Skeletal muscle satellite cell (primary cell): ENCODE data around the gene NT5DC3.

ENCODE experiments used
- H3K27me3 ChIP-seq: 2 replicates; pipeline ENCODE4 v1.7.0; 2013; ENCODE audit warnings: low read length; ENCODE audit not compliant: control insufficient read depth, insufficient read depth
- H3K36me3 ChIP-seq: 2 replicates; pipeline ENCODE4 v1.7.0; 2013; ENCODE audit warnings: mild to moderate bottlenecking, control low read depth, low read length; ENCODE audit not compliant: insufficient read depth
- H3K4me1 ChIP-seq: 2 replicates; pipeline ENCODE4 v1.7.0; 2013; ENCODE audit warnings: low read length; ENCODE audit not compliant: control insufficient read depth, insufficient read depth
- H3K4me2 ChIP-seq: 2 replicates; pipeline ENCODE4 v1.7.0; 2013; ENCODE audit warnings: mild to moderate bottlenecking, low read length
- H3K4me3 ChIP-seq: 2 replicates; pipeline ENCODE4 v1.7.0; 2013; ENCODE audit warnings: low read length
- H3K9ac ChIP-seq: 2 replicates; pipeline ENCODE4 v1.7.0; 2013; ENCODE audit warnings: mild to moderate bottlenecking, low read depth, low read length, moderate library complexity
- H3K9me3 ChIP-seq: replicated peaks from 2 replicates; pipeline ENCODE4 v1.7.0; 2013; ENCODE audit warnings: mild to moderate bottlenecking, control low read depth, low read length

NT5DC3 gene

DNA sequence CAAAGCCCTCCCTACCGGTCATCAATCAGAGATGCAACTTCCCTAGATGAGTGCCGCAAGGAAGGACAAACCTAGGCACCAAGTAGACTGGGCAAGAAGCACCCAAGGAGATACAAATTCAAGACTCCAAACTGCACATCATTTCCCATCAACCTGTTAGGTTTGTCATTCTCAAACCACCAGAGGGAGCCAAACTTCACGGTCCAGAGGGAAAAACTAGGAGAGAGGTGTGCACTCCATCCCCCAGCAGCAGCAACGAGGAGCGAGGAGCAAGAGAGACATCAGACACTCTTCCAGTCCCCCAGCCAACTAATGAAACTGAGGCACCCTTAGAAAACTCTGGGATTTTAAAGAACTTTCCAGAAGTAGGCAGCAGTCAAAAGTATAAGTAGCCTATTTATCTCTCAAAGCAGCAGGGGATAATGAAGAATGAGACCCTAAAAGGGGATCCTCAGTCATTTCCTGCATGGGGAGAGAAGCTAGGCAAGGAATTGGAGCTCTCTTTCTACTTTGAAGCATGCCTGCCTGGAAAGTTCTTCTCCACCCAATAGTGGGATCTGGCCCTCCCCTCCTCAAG, 37.0 kb upstream of the NT5DC3 start:
- Histone ChIP-seq H3K4me3 (no peak overlapping the region), H3K4me1 (no peaks in the 10 kb centered on the region), H3K9ac (no peak overlapping the region), H3K27me3 (no peaks in the 10 kb centered on the region), H3K36me3 (no peaks in the 10 kb centered on the region), H3K9me3 (no peaks in the 10 kb centered on the region), H3K4me2 (no peak overlapping the region)

DNA sequence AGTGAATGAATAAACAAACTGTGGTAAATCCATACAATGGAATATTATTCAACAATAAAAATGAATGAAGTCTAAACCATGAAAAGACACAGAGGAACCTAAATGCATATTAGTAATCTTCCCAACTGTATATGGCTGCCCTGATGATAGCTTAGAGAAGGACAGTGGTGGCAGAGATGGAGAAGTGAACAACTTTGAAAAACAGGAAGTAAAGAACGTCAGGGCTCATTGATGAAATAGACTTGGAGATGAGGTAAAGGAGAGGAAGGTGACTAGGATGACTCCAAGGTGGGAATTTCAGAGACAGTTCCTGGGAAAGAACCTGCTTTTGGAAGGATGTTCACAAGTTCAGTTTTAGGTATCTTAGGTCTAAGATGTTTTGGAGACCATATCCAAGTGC, 36.3 kb upstream of the NT5DC3 start:
- H3K9me3 ChIP-seq: no peaks in the 10 kb centered on the region
- no peak overlapping the region for H3K4me2 ChIP-seq
- H3K27me3 ChIP-seq: no peaks in the 10 kb centered on the region
- no peak overlapping the region for H3K4me3 ChIP-seq
- no peaks in the 10 kb centered on the region for H3K36me3 ChIP-seq
- H3K4me1 ChIP-seq: no peaks in the 10 kb centered on the region
- no peak overlapping the region for H3K9ac ChIP-seq

DNA sequence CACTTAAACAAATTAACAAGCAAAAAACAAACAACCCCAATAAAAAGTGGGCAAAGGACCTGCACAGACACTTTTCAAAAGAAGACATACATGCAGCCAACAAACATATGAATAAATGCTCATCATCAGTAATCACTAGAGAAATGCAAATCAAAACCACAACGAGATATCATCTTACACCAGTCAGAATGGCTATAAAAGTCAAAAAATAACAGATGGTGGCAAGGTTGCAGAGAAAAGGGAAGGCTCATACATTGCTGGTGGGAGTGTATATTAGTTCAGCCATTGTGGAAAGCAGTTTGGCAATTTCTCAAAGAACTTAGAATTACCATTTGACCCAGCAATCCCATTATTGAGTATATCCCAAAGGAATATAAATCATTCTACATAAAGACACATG, 34.6 kb upstream of the NT5DC3 start:
- no peak overlapping the region for H3K4me3 ChIP-seq
- H3K4me1 ChIP-seq: no peaks in the 10 kb centered on the region
- H3K4me2 ChIP-seq: no peak overlapping the region
- no peaks in the 10 kb centered on the region for H3K9me3 ChIP-seq
- H3K27me3 ChIP-seq: no peaks in the 10 kb centered on the region
- H3K9ac ChIP-seq: no peak overlapping the region
- H3K36me3 ChIP-seq: no peaks in the 10 kb centered on the region

DNA sequence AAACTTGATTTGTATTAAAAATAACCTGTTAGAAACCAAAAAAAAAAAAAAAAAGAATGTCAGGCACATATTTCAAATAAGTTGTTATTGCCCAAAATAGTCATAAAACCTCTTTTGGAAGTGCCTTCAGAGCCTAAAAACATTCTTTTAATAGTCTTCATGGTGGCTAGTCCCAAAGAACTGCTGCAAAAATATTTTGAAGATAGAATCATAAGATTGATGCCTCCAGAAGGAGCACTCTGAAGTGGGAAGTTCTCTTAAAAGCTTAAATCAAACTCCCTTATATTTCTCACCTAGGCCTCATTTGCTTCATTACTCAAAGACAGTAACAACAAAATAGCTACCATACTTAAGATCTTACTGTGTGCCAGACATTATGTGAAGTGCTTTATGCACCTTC, 27.2 kb upstream of the NT5DC3 start:
- no peak overlapping the region for H3K9ac ChIP-seq
- H3K4me2 ChIP-seq: no peak overlapping the region
- H3K4me1 ChIP-seq: peaks cover 4% of the 10 kb centered on the region
- H3K36me3 ChIP-seq: no peaks in the 10 kb centered on the region
- H3K4me3 ChIP-seq: no peak overlapping the region
- no peaks in the 10 kb centered on the region for H3K27me3 ChIP-seq
- H3K9me3 ChIP-seq: no peaks in the 10 kb centered on the region

DNA sequence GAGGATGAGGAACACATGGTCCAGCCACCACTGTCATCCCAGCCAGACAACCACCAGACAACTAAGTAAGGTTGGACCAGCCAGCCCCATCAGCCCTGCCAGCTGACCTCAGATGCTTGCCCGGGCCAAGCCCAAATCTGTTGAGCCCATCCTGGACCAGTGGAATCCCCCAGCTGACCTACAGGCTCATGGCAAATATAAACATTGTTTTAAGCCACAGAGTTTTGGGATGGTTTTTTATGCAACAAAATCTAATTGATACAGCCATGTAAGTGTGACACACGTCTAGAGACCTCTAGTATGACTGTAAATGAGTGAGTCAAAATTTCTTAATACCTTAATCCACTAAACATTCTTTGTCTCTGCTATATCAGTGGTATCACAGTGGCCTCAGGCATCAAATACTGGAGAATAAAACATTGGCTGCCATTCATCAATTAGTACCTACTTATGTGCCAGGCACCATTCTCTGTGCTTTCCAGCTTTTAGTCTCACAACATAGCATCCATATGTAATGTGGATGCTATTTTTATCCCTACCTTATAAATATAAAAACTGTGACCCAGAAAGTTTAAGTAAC, 24.2 kb upstream of the NT5DC3 start:
- Histone ChIP-seq H3K27me3 (no peaks in the 10 kb centered on the region), H3K9ac (no peak overlapping the region), H3K36me3 (no peaks in the 10 kb centered on the region), H3K4me1 (peaks cover 6% of the 10 kb centered on the region), H3K4me2 (no peak overlapping the region), H3K9me3 (no peaks in the 10 kb centered on the region), H3K4me3 (no peak overlapping the region)

DNA sequence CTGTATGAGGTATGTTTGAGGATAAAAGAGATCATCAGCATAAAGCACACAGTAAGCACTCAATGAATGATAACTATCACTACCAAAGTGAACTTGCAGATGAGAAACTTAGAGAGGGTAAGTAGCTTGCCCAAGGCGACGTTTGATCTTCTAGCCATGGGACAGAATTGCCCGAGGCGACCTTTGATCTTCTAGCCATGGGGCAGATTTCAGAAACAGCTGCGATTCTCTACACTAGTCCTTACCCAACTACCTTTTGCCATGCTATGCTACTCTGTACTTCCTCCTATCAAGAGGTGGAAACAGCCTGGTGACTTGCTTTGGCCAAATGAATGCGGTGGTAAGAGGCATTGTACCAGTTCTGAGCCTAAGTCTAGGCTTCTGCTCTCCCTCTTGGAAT, 23.7 kb upstream of the NT5DC3 start:
- no peak overlapping the region for H3K4me3 ChIP-seq
- H3K36me3 ChIP-seq: no peaks in the 10 kb centered on the region
- no peak overlapping the region for H3K9ac ChIP-seq
- no peak overlapping the region for H3K4me2 ChIP-seq
- no peaks in the 10 kb centered on the region for H3K9me3 ChIP-seq
- peaks cover 12% of the 10 kb centered on the region for H3K4me1 ChIP-seq
- H3K27me3 ChIP-seq: no peaks in the 10 kb centered on the region

DNA sequence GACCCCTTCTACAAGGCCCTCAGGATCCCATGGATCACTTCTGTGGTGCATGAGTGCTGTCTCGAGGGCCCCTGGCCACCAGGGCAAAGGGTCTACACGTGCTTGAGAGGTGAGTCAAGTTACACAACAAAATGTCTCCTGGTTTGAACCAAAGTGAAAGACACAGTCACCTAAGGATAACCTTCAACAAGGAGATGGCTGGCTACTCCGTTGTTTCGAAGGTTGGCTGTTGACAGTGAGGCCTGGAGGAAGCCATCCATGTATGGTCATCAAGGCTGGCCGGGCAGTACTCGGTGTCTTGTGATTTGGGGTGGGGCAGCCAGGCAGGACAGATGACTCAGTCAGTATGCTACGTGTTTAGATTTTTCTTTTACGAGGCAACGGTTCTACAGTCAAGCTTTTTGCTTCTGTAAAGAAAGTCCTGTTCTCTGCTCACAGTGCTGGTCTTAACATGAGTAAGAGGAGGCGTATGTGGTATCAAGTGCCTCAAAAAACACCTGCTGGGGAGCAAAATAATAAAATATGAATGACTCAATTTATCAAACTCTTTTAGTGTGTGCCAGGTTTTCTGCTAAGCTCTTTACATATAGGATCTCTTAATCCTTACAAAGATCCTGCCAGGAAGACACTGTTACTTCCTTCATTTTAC, 18.0 kb upstream of the NT5DC3 start:
- Histone ChIP-seq H3K9me3 (no peaks in the 10 kb centered on the region), H3K4me3 (peak overlapping the region; percentile 24), H3K4me2 (peak overlapping the region; percentile 60), H3K36me3 (no peaks in the 10 kb centered on the region), H3K27me3 (no peaks in the 10 kb centered on the region), H3K9ac (peak overlapping the region; percentile 58), H3K4me1 (peaks cover 36% of the 10 kb centered on the region)

DNA sequence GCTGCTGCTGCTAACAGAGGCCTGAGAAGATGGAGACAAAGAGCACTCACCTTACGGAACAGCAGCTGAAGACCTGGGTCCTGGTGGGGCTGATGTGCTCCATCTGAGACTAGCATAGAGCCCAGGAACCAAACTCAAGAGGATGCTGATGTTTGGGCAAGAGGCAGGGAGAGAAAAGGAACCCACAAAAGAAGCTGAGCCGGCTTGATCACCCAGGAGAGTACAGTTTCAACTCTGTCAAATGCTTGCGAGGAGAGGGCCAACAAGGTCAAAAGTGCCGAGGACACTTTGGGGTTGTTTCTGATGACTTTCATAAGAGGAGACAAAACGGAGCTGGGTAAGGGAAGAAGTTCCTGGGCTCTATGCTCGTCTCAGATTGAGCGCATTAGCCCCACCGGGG, 17.3 kb upstream of the NT5DC3 start:
- Histone ChIP-seq H3K4me1 (peaks cover 36% of the 10 kb centered on the region), H3K9ac (peak overlapping the region; percentile 58), H3K9me3 (no peaks in the 10 kb centered on the region), H3K27me3 (no peaks in the 10 kb centered on the region), H3K36me3 (no peaks in the 10 kb centered on the region), H3K4me3 (no peak overlapping the region), H3K4me2 (no peak overlapping the region)

DNA sequence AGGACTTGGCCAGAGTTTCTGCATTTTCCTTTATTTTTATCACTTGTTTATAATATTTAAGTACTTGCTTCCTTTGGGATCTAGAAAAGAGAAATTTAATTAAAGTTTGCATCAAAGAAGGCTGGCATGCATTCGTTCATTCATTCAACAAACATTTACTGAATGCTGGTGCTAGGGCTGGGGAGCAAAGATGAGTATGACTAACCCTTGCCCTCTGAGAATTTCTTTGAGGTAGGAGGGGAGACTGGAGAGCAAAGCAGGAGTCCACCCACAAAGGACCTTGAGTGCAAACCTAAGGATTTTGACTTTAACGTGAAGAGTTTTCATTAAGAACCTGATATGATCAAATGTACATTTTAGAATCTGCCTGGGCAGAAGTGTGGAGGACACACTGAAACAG, 16.1 kb upstream of the NT5DC3 start:
- Histone ChIP-seq H3K4me2 (no peak overlapping the region), H3K4me3 (no peak overlapping the region), H3K9me3 (no peaks in the 10 kb centered on the region), H3K9ac (no peak overlapping the region), H3K27me3 (no peaks in the 10 kb centered on the region), H3K4me1 (peaks cover 45% of the 10 kb centered on the region), H3K36me3 (no peaks in the 10 kb centered on the region)

DNA sequence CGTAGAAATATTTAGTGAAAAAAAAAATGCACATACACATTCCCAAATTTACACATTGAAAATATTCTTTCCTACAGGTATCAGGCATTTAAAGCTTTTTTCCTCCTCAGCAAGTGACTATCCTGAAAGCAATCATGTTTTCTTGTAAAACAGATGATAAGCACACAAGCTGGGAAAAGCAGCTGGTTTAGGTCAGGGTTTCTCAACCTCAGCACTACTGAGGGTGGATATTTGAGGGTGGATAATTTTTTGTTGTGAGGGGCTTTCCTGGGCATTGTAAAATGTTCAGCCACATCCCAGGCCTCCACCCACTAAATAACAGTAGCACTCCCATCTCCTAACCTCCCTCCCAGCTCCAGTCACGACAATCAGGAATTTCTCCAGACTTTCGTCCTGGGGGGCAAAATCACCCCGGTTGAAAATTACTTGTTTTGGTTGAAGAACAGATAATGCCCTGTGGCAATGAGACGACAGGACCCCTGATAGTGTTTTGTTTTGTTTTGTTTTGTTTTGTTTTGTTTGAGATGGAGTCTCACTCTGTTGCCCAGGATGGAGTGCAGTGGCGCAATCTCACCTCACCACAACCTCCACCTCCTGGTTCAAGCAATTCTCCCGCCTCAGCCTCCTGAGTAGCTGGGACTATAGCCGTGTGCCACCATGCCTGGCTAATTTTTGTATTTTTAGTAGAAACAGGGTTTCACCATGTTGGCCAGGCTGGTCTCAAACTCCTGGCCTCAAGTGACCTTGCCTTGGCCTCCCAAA, 15.0 kb upstream of the NT5DC3 start:
- Histone ChIP-seq H3K27me3 (no peaks in the 10 kb centered on the region), H3K4me3 (no peak overlapping the region), H3K4me2 (no peak overlapping the region), H3K9me3 (no peaks in the 10 kb centered on the region), H3K4me1 (peaks cover 56% of the 10 kb centered on the region), H3K9ac (peak overlapping the region; percentile 38), H3K36me3 (no peaks in the 10 kb centered on the region)

DNA sequence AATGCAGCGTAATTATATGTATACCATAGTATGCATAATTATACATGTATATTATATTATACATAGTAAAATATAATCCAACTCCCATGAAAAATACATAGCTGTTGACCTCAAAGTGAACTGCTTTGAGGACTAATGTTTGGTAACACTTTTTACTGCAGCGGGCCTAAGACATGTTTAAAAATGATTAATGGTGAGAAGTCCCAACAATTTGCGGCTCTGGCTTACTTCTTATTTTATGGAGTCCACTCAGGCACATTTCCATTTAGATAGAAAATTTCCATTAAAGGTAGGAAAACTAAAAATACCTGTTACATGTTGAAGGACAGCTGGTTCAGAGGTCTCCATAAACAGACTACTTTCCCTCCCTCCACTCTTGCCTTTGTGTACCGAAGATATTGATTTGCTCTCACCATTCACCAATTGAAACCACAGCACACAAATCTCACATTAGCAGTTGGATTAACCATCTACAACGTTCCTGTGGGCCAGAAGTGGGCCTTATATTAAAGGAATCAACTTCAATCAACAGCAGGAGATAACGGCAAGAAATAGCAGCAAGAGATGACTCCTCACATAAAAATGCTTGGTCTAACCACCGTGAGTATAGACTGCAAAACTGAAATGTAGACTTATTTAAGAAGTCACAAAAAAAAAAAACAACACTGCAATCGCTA, 14.1 kb upstream of the NT5DC3 start:
- no peaks in the 10 kb centered on the region for H3K27me3 ChIP-seq
- H3K9ac ChIP-seq: no peak overlapping the region
- H3K4me1 ChIP-seq: peaks cover 63% of the 10 kb centered on the region
- no peaks in the 10 kb centered on the region for H3K36me3 ChIP-seq
- peak overlapping the region; percentile 4 for H3K4me2 ChIP-seq
- no peaks in the 10 kb centered on the region for H3K9me3 ChIP-seq
- H3K4me3 ChIP-seq: no peak overlapping the region
